AG09309 (cell line): ENCODE data around the gene NMNAT2.
A peak's percentile ranks its signal among the peaks of the same experiment; 100 is the strongest.

Experiments
- DNase-seq: peaks from one replicate; pipeline ENCODE4 v3.0.0-alpha.2; 2010; ENCODE audit warnings: low read depth
- H3K4me3 ChIP-seq: 2 replicates; pipeline ENCODE4 v1.5.1; 2011; ENCODE audit warnings: mild to moderate bottlenecking, low read depth, low read length, moderate library complexity; ENCODE audit not compliant: control insufficient read depth
- CTCF ChIP-seq: IDR thresholded peaks from 2 replicates; pipeline ENCODE4 v1.5.1; 2011; ENCODE audit warnings: mild to moderate bottlenecking, low read depth, low read length, inconsistent platforms; ENCODE audit not compliant: insufficient read depth, control insufficient read depth; ENCODE audit errors: missing control alignments

NMNAT2 gene

GRCh38 chr1:183199304-183199703 lies 218.9 kb downstream of the NMNAT2 start:
- no peak overlapping the region for H3K4me3 ChIP-seq
- no peak for TF ChIP-seq CTCF
- DNase-seq: no peak

- peak; percentile 46 for DNase-seq
- no peak for TF ChIP-seq CTCF
- H3K4me3 ChIP-seq: no peak overlapping the region
Measured at GRCh38 chr1:183198463-183198862, 219.7 kb downstream of the NMNAT2 start.
